Activated T-cell treated with anti-CD3 and anti-CD28 coated beads for 48 hours (primary cell): ENCODE measurements around the gene OTOGL.
"Not testable (repeated sequence)": the region's sequence is repeated elsewhere in the genome, so short reads cannot be mapped to it uniquely, and the experiment has no call there.

Source experiments
- DNase-seq: peaks from one replicate; pipeline ENCODE4 v3.0.0-alpha.2; 2020; ENCODE audit warnings: low read depth

OTOGL gene

DNA sequence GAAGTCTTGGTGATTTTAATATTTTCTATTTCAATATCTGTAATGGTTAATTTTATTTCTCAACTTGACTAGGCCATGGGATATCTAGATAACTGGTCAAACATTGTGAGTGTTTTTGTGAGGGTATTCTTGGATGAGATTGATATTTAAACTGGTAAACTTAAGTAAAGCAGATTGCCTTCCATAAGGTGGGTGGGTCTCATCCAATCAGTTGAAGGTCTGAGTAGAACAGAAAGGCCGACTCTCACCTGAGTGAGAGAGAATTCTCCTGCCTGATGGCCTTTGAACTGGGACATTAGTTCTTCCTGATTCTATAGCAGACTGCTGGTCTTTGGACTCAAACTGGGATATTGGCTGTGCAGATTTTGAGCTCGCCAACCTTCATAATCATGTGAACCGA, 36.3 kb downstream of the OTOGL start:
- no peak for DNase-seq

DNA sequence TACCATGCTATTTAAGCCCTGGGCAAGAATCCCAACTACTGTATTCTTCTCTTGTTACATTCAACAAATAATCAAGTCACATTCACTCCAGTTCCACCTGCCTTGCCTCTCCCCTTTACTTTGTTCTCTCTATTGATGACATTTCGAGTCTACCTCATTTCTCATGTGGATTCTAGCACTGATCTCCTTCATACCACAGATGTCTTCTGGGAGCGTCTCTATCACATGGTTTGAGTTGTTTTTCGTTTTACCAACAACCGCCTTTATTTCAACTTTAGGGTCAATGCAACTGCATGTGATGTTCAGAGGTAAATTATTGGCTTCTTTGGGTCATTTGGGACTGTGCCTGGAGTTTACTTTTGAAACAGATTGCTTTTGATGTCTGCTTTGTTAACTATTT, 40.7 kb downstream of the OTOGL start:
- no peak for DNase-seq

DNA sequence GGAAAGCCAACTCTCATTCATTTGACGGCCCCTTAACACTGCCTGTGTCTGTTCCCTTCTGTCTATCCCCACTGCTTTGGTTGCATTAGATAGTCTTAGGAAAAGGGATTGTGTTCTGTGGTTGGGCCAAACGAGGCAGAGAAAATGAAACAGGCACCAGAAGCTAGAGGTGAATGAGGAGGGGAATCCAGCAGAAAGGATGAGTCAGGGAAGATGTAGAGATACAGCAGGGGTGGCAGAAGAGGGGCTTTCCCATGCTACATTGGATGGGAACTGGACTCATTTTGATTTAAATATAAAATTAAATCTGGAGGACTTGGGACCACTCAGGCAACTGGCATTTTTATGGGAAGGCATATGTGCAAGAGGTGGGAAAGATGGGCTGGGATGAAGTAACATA, 43.3 kb downstream of the OTOGL start:
- DNase-seq, result no peak

DNA sequence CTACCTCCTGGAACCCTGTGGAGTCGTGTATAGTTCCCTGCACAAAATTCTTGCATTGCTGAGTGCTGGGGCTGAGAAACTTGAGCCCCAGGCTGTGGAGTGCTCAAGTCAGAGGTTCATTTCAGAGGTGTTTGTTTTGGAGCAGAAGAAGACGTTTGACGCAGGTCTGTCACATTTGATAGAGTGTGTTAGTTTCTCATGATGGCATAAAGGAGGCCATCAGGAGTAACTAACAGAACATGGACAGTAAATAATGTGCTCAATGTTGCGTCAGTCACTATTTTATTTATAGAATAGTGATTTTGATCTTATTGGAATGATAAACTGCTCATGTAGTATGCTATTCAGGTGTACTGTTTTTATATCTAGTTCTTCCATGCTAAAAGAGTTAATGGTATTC, 44.2 kb downstream of the OTOGL start:
- no peak for DNase-seq

DNA sequence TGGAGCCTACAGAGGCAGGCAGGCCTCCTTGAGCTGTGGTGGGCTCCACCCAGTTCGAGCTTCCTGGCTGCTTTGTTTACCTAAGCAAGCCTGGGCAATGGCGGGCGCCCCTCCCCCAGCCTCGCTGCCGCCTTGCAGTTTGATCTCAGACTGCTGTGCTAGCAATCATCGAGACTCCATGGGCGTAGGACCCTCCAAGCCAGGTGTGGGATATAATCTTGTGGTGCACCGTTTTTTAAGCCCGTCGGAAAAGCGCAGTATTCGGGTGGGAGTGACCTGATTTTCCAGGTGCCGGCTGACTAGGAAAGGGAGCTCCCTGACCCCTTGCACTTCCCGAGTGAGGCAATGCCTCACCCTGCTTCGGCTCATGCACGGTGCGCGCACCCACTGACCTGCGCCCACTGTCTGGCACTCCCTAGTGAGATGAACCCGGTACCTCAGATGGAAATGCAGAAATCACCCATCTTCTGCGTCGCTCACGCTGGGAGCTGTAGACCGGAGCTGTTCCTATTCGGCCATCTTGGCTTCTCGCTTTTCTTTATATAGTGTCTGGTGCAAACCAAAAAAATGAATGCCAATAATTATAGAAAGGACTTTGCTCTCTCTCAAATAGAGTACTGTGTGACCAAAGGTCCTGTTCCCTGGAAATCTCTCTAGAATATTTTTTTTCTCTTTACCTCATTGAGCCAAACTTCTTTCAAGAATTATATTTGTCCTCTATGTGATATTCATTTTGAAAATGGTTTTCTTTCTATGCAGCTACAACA, 50.4 kb downstream of the OTOGL start:
- DNase-seq, result not testable (repeated sequence)

DNA sequence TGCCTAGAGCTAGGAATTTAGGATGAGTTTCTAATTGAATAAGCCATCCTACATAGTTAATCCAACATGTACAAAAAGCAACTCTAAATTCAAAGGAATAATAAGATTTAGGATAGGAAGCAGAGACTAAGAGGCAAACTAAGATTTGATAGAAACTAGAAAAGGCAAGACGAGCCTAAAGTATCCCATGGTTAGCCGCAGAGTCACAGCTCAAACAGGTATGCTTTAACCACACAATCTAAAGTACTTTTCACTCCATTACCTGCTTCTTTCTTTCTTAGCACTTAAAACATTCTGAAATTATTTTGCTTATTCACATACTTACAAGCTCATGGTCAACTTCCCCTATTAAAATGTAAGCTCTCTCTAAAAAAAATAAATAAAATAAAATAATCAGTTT, 51.8 kb downstream of the OTOGL start:
- no peak for DNase-seq

DNA sequence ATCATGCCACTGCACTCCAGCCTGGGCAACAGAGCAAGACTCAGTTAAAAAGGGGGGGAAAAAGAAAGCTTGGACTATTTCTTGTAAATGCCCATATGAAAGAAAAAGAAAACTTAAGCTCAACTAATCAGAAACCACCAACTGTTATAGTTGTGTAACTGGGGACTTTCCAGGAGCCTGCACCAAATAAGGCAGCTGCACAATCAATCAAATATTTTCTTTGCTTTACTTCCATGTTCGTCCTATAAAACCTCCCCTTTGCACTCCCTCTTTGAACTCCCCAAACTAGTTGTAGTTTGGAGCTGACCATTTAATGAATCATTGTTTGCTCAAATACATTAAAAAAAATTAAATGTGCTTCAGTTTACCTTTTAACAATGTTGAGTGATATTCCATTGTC, 54.9 kb downstream of the OTOGL start:
- DNase-seq, result no peak

DNA sequence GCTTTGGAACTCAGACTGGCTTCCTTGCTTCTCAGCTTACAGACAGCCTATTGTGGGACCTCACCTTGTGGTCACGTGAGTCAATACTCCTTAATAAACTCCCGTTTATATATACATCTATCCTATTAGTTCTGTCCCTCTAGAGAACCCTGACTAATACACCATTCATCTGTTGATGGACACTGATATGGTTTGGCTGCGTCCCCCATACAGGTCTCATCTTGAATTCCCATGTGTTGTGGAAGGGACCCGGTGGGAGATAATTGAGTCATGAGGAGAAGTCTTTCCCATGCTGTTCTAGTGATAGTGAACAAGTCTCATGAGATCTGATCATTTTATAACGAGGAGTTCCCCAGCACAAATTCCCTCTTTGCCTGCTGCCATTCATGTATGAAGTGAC, 57.0 kb downstream of the OTOGL start:
- DNase-seq, result no peak

DNA sequence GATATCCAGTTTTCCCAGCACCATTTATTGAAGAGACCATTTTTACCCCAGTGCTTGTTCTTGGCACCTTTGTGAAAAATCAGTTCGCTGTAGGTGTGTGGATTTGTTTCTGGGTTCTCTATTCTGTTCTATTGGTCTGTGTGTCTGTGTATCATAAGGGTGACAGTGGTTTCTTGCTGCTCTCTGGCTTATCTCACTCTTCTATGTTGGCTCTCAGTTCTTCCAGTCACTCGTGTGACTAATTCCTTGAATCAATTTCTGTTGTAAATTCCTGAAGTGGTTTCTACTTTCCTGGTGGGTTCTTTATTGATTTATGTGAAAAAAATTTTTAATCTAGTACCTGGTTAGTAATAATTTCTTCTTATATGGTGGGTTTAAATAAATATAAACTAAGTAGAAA, 58.3 kb downstream of the OTOGL start:
- no peak for DNase-seq

DNA sequence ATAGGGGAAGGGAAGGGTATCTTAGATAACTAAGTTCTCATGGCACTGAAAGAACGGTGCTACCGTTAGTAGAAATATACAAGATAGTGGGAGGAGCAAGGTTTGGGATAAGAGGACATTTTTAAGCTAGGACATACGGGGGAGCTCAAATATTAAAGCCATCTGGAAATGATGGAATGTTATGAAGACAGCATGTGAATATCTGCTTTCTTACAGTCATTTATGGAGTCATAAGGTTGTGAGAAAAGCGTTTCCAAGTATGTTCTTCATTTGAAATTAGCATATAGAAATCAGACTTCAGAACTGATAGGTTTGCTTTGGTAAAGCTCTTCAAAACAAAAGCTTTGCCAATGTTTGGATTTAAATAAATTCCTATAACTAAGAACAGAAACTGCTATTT, 62.3 kb downstream of the OTOGL start:
- no peak for DNase-seq

DNA sequence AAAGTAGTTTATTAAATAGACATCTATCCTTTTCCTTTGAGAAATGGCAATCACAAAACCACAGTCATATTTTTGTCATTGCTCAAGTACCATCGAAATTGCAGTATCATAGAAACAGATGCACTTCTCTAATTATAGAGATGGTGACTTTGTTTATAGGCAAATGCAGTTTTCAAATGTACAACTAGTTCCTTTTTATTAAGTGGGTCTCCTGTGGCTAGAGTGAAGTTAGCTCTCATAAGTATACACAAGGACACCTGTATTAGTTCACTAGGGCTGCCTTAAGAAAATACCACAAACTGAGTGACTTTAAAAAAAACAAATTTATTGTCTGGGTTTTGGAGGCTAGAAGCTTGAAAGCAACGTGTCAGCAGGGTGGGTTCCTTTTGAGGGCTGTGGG, 62.8 kb downstream of the OTOGL start:
- no peak for DNase-seq

DNA sequence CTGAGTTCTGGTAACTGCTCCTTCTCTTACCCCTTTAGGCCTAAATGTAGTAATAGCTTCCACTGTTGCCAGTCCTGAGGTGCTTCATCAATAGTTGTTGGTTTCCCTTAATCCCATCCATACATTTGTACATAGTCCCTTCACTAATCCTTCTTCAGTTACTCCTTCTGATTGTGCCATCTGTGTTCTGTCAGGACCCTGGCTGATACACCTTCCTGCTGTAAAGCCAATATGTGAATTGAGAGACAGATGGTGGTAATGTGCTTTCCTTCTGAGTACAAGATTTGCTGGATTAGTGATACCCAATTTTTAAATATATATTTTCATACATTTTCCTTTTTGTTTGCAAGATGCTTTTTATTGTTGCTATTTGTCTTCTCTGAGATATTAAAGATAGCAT, 66.4 kb downstream of the OTOGL start:
- no peak for DNase-seq

DNA sequence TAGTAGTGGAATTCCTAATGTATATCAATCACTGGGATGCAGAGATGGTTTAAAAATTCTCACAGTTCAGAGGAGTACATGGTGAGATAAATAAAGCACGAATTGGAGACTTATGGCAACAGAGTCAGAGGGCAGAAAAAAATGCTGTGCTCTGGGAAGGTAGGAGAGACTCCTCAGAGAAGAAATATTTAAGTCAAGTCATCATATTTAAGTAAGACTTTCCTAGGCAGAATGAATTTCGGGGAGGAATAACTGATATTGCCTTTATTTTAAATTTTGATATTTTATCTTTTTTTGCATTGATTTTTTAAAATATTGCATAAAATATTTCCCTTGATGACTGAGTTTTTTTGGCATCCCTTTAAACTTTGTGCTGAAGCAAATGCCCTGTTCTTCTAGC, 67.4 kb downstream of the OTOGL start:
- DNase-seq, result no peak

DNA sequence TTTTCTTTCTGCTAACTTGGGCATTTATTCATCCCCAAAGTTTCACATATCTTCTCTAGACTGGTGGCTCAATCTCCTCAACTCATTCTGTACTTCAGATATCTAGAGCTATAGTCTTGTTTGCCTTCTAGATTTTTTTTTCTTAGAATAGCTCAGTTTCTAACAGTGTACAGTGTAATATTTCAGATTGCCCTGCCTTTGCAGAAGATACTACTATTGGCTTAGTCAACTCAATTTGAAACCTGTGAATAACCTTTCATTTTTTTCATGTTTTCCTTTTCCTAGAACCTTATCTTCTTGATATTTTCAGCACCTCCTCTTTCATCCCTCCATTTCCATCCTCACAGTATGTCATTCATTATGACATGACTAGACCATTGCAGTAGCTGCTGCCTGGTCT, 69.6 kb downstream of the OTOGL start:
- no peak for DNase-seq

DNA sequence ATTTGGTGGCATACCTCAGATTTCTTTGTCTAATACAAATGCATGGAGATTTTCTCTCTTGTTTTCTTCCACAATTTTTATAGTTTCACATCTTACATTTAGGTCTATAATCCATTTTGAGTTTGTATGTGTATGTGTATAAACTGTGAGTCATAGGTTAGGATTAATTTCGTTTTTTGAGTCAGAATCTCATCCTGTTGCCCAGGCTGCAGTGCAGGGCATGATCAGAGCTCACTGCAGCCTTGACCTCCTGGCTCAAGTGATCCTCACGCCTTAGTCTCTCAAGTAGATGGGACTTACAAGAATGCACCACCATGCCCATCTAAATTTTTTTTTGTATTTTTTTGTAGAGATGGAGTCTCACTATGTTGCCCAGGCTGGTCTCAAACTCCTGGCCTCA, 71.6 kb downstream of the OTOGL start:
- DNase-seq, result no peak

DNA sequence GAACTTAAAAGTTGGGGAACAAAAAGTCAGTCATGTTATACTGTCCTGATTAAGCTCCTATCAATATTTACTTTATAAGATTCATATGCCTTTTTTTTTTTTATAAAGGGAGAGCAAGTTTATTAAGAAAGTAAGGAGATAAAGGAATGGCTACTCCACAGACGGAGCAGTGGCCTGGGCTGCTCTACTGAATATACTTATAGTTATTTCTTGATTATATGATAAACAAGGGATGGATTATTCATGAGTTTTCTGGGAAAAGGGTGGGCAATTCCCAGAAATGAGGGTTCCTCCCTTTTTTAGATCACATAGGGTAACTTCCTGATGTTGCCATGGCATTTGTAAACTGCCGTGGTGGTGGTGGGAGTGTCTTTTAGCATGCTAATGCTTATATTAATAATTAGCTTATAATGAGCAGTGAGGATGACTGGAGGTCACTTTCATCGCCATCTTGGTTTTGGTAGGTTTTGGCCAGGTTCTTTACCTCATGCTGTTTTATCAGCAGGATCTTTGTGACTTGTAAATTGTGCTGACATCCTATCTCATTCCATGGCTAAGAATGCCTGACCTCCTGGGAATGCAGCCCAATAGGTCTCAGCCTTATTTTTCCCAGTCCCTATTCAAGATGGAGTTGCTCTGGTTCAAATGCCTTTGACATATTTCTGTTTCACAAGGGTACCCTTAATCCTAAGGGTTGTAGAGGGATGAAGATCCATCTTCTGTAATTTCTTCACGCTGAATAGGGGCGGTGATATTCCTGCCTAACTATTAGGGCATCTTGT, 73.9 kb downstream of the OTOGL start:
- DNase-seq, result no peak

DNA sequence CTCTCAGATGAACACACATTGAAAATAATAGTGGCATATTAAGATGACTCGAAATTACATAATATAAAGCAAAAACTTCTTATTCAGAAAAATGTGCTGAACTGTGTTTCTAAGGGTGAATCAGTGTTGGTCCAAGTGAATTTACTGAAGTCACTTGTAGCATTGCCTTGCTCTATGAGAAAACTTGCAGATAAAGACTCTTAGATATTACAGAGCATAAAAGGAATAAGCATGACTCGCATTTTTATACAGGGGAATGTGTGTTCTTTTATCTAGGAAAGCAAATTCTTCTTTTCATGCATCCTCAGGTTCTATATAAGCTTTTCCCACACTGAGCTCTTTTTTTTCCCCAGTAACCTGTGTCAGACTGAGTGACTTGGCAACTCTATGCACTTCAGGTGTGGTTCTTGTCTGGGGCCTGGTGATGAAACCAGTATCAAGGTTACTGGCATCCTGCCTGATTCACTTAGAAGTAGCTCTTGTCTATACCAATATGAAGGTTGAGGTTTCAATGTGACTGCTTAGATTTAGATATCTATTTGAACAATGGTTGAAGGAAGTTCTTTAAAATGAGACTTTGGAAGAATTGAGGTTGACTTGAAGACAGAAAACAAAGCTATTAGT, 76.1 kb downstream of the OTOGL start:
- no peak for DNase-seq

DNA sequence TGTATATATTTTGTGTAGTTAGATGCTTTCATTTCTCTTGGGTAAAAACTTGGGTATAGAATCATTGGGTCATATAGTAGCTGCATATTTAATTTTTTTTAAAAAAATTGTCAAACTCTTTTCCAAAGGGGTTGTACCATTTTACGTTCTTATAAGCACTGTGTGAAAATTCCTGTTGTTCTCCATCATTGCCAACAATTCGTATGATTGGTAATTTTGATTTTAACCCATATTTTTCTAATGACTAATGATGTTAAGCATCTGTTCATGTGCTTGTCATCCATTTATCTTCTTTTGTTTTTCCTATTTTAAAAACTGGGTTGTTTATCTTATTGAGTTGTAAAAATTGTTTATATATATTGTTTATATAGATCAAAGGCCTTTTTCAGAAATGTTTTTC, 77.4 kb downstream of the OTOGL start:
- no peak for DNase-seq

DNA sequence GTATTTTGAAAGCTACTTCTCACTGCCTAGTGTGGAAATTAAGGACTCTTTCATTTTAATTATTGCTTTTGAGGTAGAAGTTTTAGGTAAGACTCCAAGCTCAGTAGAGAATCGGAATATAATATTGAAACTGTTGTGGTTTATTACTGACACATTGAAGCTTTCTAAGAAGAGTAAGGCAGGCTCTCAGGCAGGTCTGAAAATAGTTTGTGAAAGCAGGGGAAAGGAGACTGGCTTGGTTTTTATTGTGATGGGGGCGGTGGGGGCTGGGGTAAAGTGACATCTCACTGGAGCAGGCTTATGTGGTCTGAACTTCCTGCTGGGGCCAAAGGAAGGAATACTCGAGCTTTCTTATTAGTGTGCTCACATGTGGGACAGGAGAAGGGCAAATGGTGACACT, 79.5 kb downstream of the OTOGL start:
- no peak for DNase-seq

DNA sequence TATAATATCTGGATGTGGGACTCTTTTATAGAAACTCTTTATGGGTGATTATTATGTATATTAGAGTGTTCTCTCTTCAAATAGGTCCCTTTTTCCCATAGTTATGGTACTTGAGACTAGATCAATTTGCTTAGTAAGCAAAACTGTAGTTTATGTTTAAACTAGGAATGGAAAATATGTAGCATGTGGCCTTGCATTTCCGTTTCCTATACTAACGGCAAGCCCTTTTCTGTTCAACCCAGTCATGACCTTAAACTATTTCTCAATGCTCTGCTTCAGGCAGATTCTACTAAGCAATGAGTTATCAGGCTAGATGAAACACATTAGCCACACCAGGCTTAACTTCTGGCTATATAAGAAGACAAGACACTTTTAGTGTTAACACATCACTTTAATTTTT, 84.6 kb downstream of the OTOGL start:
- DNase-seq, result no peak

DNA sequence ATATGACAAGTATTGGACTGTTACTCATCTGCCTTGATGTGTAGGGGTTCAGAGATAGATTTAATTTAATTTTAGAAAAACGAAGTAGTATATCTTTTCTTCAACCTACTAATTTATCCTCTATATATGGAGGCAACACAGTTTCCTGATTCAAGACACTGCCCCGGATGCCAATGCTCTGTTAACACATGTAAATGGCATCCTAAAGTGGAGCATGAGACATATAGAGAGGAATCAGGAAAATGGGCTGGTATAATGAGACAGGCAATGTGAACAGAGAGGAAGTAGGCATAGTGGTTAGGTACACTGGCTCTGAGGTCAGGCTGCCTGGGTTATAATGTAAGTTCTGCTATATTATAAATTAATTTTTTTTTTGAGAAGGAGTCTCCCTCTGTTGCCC, 85.6 kb downstream of the OTOGL start:
- DNase-seq, result no peak

DNA sequence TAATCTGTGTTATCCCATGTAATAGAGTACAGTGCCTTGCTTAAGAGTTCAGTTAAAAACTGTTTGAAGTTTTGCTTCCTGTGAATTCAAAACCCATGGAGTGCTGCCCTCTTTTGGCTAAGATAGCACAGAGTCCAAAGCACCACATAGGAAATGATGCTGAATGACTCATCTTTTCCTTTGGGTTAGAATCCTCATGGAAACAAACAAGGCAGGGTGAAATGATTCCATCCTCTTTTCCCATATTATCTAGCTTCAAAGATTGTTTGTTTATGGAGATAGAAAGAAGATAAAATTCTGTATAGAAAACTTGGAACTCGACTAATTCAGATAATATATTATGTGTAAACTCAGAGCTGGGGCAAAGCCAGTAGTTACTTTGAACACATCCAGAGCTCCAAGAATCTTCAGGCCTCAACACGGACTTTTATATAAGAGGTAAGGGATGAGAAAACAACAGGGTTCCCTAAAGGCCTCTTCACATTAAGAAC, 87.4 kb downstream of the OTOGL start:
- no peak for DNase-seq

DNA sequence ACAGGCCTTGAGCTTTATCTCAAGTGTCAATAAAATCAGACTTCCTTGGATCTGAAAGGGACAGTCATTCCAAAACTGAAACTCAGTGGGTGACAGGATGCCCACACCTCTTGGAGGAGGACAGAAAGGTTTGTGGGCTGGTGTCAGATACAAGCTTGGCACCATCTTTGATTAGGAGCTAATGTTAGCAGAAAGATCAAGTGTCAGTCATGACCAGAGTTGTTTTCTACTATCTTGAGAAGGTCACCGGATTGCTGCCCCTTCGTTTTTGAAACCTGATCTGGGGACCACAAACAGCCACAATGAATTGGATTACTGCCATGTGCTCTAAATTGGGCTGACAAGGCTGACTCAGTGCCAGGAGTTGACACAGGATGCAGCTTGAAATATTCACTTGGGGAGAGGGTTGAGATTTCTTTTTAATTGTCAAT, 88.3 kb downstream of the OTOGL start:
- no peak for DNase-seq
